GM19025 (cell line): ENCODE measurements around the gene NFE2L1.

ENCODE experiments used
- ATAC-seq: cut with Tn5 transposase; IDR thresholded peaks from one replicate; pipeline ENCODE4 v1.9.1; 2021; ENCODE audit warnings: mild to moderate bottlenecking, low read depth, moderate library complexity; ENCODE audit not compliant: unreplicated experiment

NFE2L1 gene

GRCh38 chr17:48047113-48047740 lies 932 bp upstream of the NFE2L1 start:
- ATAC-seq, result no peak

GRCh38 chr17:48048384-48049126 lies 396 bp downstream of the NFE2L1 start:
- peak; percentile 31 for ATAC-seq

- ATAC-seq, result no peak
Observed at GRCh38 chr17:48051283-48051682, 3.1 kb downstream of the NFE2L1 start.

GRCh38 chr17:48051706-48052486 lies 3.7 kb downstream of the NFE2L1 start:
- no peak for ATAC-seq

GRCh38 chr17:48052956-48053757 lies 5.0 kb downstream of the NFE2L1 start:
- ATAC-seq, result no peak

GRCh38 chr17:48053758-48054237 lies 5.6 kb downstream of the NFE2L1 start:
- ATAC-seq, result no peak

- no peak for ATAC-seq
Observed at GRCh38 chr17:48054238-48055185, 6.4 kb downstream of the NFE2L1 start.

DNA sequence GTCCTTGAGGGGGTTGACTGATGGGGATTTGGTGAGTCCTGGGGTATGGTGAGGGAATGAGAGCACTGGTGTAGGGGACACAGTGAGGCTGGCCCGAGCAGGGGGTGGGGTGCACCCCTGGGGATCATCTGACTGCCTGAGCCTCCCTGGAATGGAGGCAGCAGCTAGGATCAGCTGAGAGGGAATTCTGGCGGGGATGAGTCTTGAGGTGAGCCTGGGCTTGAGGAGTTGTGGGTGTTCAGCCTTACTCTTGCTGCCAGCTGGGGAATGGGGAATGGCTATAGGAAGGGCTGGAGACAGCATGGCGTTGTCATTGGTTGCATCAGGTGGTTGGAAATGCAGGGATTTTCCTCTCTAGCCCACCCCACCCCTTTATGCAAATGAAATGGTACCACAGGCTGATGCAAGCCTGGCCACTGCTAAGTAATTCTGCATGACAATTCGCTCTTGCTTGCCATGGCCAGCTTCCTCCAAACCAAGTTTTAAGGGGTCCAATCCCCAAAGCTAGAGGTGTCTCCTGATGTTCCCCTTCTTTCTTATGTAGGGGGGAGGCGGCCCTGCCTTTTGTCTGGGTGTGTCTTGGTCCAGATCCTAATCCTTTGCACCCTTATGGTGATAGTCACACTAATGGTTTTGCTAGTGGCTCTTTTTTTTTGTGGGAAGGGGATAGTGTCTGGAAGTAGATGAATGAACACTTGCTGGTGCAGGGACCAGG lies 7.5 kb downstream of the NFE2L1 start:
- ATAC-seq, result no peak

GRCh38 chr17:48056246-48056745 lies 8.1 kb downstream of the NFE2L1 start:
- no peak for ATAC-seq

- no peak for ATAC-seq
Observed at GRCh38 chr17:48056879-48057278, 8.7 kb downstream of the NFE2L1 start.

GRCh38 chr17:48057626-48058025 lies 9.5 kb downstream of the NFE2L1 start:
- ATAC-seq, result no peak

DNA sequence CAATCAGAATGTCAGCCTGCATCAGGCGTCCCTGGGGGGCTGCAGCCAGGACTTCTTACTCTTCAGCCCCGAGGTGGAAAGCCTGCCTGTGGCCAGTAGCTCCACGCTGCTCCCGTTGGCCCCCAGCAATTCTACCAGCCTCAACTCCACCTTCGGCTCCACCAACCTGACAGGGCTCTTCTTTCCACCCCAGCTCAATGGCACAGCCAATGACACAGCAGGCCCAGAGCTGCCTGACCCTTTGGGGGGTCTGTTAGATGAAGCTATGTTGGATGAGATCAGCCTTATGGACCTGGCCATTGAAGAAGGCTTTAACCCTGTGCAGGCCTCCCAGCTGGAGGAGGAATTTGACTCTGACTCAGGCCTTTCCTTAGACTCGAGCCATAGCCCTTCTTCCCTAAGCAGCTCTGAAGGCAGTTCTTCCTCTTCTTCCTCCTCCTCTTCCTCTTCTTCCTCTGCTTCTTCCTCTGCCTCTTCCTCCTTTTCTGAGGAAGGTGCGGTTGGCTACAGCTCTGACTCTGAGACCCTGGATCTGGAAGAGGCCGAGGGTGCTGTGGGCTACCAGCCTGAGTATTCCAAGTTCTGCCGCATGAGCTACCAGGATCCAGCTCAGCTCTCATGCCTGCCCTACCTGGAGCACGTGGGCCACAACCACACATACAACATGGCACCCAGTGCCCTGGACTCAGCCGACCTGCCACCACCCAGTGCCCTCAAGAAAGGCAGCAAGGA lies 10.4 kb downstream of the NFE2L1 start:
- no peak for ATAC-seq

DNA sequence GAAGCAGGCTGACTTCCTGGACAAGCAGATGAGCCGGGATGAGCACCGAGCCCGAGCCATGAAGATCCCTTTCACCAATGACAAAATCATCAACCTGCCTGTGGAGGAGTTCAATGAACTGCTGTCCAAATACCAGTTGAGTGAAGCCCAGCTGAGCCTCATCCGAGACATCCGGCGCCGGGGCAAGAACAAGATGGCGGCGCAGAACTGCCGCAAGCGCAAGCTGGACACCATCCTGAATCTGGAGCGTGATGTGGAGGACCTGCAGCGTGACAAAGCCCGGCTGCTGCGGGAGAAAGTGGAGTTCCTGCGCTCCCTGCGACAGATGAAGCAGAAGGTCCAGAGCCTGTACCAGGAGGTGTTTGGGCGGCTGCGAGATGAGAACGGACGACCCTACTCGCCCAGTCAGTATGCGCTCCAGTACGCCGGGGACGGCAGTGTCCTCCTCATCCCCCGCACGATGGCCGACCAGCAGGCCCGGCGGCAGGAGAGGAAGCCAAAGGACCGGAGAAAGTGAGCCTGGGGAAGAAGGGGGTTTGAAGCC lies 11.0 kb downstream of the NFE2L1 start:
- ATAC-seq, result no peak

DNA sequence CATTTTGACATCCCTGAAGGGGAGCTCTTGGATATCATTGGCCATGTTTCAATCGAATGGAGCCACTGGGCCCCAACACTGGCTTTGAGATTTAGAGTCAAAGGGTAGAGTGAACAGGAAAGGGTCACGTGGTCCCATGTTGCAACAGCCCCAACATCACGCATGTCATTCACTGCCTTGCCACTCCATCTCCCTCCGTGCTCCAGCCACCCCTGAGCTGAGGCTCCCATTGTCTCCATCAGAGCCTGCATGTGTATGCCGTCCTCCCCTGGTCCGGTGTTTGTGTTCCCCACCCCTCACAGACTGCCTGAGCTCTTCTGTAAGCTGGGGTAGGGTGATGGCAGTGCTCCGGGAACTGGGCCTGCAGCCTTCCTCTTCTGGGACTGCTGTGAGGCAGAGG lies 12.1 kb downstream of the NFE2L1 start:
- ATAC-seq, result no peak

DNA sequence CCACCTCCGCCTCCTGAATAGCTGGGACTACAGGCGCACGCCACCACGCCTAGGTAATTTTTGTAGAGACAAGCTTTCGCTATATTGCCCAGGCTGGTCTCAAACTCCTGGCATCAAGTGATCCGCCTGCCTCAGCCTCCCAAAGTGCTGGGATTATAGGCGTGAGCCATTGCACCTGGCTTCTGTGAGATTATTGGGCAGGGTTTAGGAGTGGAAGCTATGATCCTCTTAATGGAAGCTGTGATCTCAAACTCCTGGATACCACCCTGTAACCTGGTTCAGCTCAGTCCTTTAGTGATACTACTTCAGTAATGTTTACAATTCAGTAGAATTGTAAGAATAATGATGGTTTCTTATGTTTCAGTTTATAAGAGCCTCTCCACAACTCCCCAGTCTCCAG lies 14.1 kb downstream of the NFE2L1 start:
- ATAC-seq, result no peak

- ATAC-seq, result no peak
Observed at GRCh38 chr17:48064638-48065037, 16.5 kb downstream of the NFE2L1 start.

- ATAC-seq, result no peak
Observed at GRCh38 chr17:48066192-48066591, 18.0 kb downstream of the NFE2L1 start.

- ATAC-seq, result no peak
Observed at GRCh38 chr17:48066656-48067055, 18.5 kb downstream of the NFE2L1 start.
